ENCODE data around the gene CASKIN2.

DNA sequence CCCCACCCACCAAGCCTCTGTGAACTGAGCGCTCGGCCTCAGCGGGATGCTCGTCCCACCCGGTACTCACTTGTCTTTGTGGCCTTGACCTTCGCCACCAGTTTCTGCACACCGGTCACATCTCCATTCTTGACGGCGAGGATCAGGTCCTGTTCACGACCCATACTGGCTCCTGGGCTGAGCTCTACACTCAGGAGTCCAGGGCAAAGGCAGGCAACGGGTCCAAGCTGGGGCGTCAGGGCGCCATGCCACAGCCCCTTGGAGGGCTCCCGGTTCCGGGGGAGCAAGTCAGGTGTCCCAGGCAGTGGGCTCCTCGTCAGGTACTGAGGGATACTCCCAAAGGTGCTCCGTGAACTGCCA lies 1.7 kb downstream of the CASKIN2 start:
- TF ChIP-seq POLR2A (IDR thresholded peaks at IDR 0.05; ENCODE audit: low read length) (no peak), GATA1 (IDR thresholded peaks at IDR 0.05; ENCODE audit: low read depth, low read length) (no peak)

Measured in erythroblast (primary cell).